Keratinocyte (primary cell): Measurements from ENCODE around the gene STK32C.
"Not testable (repeated sequence)": the region's sequence is repeated elsewhere in the genome, so short reads cannot be mapped to it uniquely, and the experiment has no call there.

Source experiments
- CTCF ChIP-seq, 3 experiments: IDR thresholded peaks in 1 of 3; conservative IDR thresholded peaks in 1 of 3; optimal IDR thresholded peaks in 1 of 3; 2 replicates in 2 of 3; 3 replicates in 1 of 3; pipeline versions ENCODE3 to v1.5.1; 2011; ENCODE audit warnings: low read length in 3 of 3, mild to moderate bottlenecking in 3 of 3, moderate library complexity in 2 of 3, control low read depth in 1 of 3, inconsistent platforms in 1 of 3; ENCODE audit not compliant: insufficient read depth in 2 of 3; ENCODE audit errors: extremely low read depth in 1 of 3
- EZH2 ChIP-seq: IDR thresholded peaks from one replicate; pipeline ENCODE4 v1.6.1; 2012; ENCODE audit warnings: inconsistent platforms, mild to moderate bottlenecking, low read length, moderate library complexity

GRCh38 chr10:132267916-132268315, 39.8 kb downstream of the STK32C start:
- TF ChIP-seq CTCF (optimal IDR thresholded peaks at IDR 0.05 in 1 of 3, IDR thresholded peaks at IDR 0.05 in 1 of 3, conservative IDR thresholded peaks at IDR 0.05 in 1 of 3; ENCODE audit: extremely low read depth in 1 of 3, insufficient read depth in 2 of 3, low read length in 3 of 3); EZH2: not testable (repeated sequence)
